Neural crest cell (in vitro differentiated cells): ENCODE results near the gene TM4SF5. TPM values are rescaled to one million over a fixed set of nuclear protein-coding genes. Genes with fewer than 3 reads are reported as not detected.

Experiments
- DNase-seq: peaks from one replicate; pipeline ENCODE4 v3.0.0; 2021; ENCODE audit warnings: low read depth, mixed read lengths, low spot score
- H3K27ac Mint-ChIP-seq: one replicate; pipeline ENCODE4 v1.8.0; 2021; ENCODE audit warnings: mild to moderate bottlenecking, mixed read lengths; ENCODE audit not compliant: unreplicated experiment
- H3K27me3 Mint-ChIP-seq: 2 replicates; pipeline ENCODE4 v1.8.0; 2021; ENCODE audit warnings: low read depth, mild to moderate bottlenecking, mixed read lengths
- H3K36me3 Mint-ChIP-seq: 2 replicates; pipeline ENCODE4 v1.8.0; 2021; ENCODE audit warnings: low read depth, mild to moderate bottlenecking, mixed read lengths
- H3K4me1 Mint-ChIP-seq: 2 replicates; pipeline ENCODE4 v1.8.0; 2021; ENCODE audit warnings: mixed read lengths
- H3K4me3 Mint-ChIP-seq: one replicate; pipeline ENCODE4 v1.8.0; 2021; ENCODE audit warnings: mild to moderate bottlenecking, mixed read lengths
- H3K9me3 Mint-ChIP-seq: 2 replicates; pipeline ENCODE4 v1.8.0; 2021; ENCODE audit warnings: mixed read lengths
- CTCF ChIP-seq: fragments of 200-600 bp; sonication (generic); conservative IDR thresholded peaks from 2 replicates; pipeline ENCODE4 v1.5.0; 2021; ENCODE audit warnings: antibody characterized with exemption, mild to moderate bottlenecking
- total RNA-seq: library from RNA; stranded (reverse); gene quantifications from 2 replicates; pipeline ENCODE4 v1.2.1, GENCODE V29; 2021

Gene TM4SF5
- total RNA-seq, 1 donor from 2014 or later, result not detected

- Mint-ChIP-seq H3K36me3 (no peaks in the 10 kb centered on the region), H3K9me3 (no peaks in the 10 kb centered on the region), H3K4me3 (no peak overlapping the region), H3K4me1 (no peaks in the 10 kb centered on the region), H3K27ac (no peak overlapping the region), H3K27me3 (peaks cover 8% of the 10 kb centered on the region)
- no peak for TF ChIP-seq CTCF
- no peak for DNase-seq
These were observed 5.5 kb upstream of the TM4SF5 start for GRCh38 chr17:4766201-4766600.

GRCh38 chr17:4766723-4767122 is 5.0 kb upstream of the TM4SF5 start:
- no peaks in the 10 kb centered on the region for H3K9me3 Mint-ChIP-seq
- no peak overlapping the region for H3K27ac Mint-ChIP-seq
- H3K4me3 Mint-ChIP-seq, result no peak overlapping the region
- peaks cover 11% of the 10 kb centered on the region for H3K27me3 Mint-ChIP-seq
- no peaks in the 10 kb centered on the region for H3K4me1 Mint-ChIP-seq
- TF ChIP-seq CTCF, result no peak
- DNase-seq, result no peak
- no peaks in the 10 kb centered on the region for H3K36me3 Mint-ChIP-seq

- no peak overlapping the region for H3K4me3 Mint-ChIP-seq
- no peaks in the 10 kb centered on the region for H3K9me3 Mint-ChIP-seq
- no peak overlapping the region for H3K27ac Mint-ChIP-seq
- H3K27me3 Mint-ChIP-seq, result peaks cover 18% of the 10 kb centered on the region
- DNase-seq, result no peak
- TF ChIP-seq CTCF, result no peak
- no peaks in the 10 kb centered on the region for H3K4me1 Mint-ChIP-seq
- no peaks in the 10 kb centered on the region for H3K36me3 Mint-ChIP-seq
These were observed 3.4 kb upstream of the TM4SF5 start for GRCh38 chr17:4768298-4768697.

- H3K9me3 Mint-ChIP-seq, result no peaks in the 10 kb centered on the region
- DNase-seq, result no peak
- TF ChIP-seq CTCF, result no peak
- H3K27me3 Mint-ChIP-seq, result peaks cover 19% of the 10 kb centered on the region
- H3K27ac Mint-ChIP-seq, result no peak overlapping the region
- no peak overlapping the region for H3K4me3 Mint-ChIP-seq
- H3K36me3 Mint-ChIP-seq, result no peaks in the 10 kb centered on the region
- H3K4me1 Mint-ChIP-seq, result no peaks in the 10 kb centered on the region
These were observed 2.1 kb upstream of the TM4SF5 start for GRCh38 chr17:4769628-4770027.

- no peak for TF ChIP-seq CTCF
- H3K4me3 Mint-ChIP-seq, result no peak overlapping the region
- DNase-seq, result no peak
- H3K27ac Mint-ChIP-seq, result no peak overlapping the region
- H3K27me3 Mint-ChIP-seq, result peaks cover 18% of the 10 kb centered on the region
- no peaks in the 10 kb centered on the region for H3K36me3 Mint-ChIP-seq
- no peaks in the 10 kb centered on the region for H3K4me1 Mint-ChIP-seq
- no peaks in the 10 kb centered on the region for H3K9me3 Mint-ChIP-seq
These were observed 538 bp downstream of the TM4SF5 start for GRCh38 chr17:4772235-4772613.
